ENCODE data around the gene ATR. TPM values are rescaled to one million over a fixed set of nuclear protein-coding genes. Genes with fewer than 3 reads are reported as not detected.

Gene ATR
- total RNA-seq, 4 donors from 2014 or later: 15.0 to 36.0 (median 15.9) TPM

DNA sequence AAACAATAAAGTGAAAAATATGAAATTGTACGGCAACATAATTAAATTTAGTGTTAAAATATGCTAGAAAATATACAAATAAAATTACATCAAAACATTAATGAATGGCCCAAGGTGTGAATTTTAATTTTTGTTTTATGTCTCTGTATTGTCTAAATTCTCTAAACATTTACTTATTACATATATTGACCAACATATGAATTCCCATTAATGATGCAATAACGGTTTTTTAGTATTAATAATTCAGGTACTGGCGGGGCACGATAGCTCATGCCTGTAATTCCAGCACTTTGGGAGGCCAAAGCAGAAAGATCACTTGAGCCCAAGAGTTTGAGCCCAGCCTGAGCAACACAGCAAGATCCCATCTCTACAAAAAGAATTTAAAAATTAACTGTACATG is 110.1 kb downstream of the ATR start:
- 96% methylated on average over 4 of the region's 4 CpGs for WGBS
- H3K9me3 ChIP-seq: peaks cover 4% of the 10 kb centered on the region

GRCh38 chr3:142467768-142468167 is 110.8 kb downstream of the ATR start:
- H3K27ac ChIP-seq: no peak overlapping the region
- no peak for DNase-seq (ENCODE audit: low spot score in 2 of 2)
- no peaks in the 10 kb centered on the region for H3K27me3 ChIP-seq
- TF ChIP-seq, protein P1, sequence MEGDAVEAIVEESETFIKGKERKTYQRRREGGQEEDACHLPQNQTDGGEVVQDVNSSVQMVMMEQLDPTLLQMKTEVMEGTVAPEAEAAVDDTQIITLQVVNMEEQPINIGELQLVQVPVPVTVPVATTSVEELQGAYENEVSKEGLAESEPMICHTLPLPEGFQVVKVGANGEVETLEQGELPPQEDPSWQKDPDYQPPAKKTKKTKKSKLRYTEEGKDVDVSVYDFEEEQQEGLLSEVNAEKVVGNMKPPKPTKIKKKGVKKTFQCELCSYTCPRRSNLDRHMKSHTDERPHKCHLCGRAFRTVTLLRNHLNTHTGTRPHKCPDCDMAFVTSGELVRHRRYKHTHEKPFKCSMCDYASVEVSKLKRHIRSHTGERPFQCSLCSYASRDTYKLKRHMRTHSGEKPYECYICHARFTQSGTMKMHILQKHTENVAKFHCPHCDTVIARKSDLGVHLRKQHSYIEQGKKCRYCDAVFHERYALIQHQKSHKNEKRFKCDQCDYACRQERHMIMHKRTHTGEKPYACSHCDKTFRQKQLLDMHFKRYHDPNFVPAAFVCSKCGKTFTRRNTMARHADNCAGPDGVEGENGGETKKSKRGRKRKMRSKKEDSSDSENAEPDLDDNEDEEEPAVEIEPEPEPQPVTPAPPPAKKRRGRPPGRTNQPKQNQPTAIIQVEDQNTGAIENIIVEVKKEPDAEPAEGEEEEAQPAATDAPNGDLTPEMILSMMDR (IDR thresholded peaks at IDR 0.05): no peak
- no peak for TF ChIP-seq POLR2AphosphoS5 (IDR thresholded peaks at IDR 0.05)
- TF ChIP-seq EP300 (IDR thresholded peaks at IDR 0.05): no peak
- TF ChIP-seq POLR2A (IDR thresholded peaks at IDR 0.05): no peak
- no peak overlapping the region for H3K4me3 ChIP-seq
- peaks cover 13% of the 10 kb centered on the region for H3K36me3 ChIP-seq
- H3K4me1 ChIP-seq: no peaks in the 10 kb centered on the region
- no peaks in the 10 kb centered on the region for H3K9me3 ChIP-seq
- 91% methylated on average over 3 of the region's 3 CpGs for WGBS

More for the DNA sequence above, 110.1 kb downstream of the ATR start:
- Histone ChIP-seq H3K27me3 (no peaks in the 10 kb centered on the region), H3K4me1 (no peaks in the 10 kb centered on the region), H3K27ac (no peak overlapping the region), H3K4me3 (no peak overlapping the region), H3K36me3 (peaks cover 17% of the 10 kb centered on the region)
- no peak for DNase-seq (ENCODE audit: low spot score in 2 of 2)
- TF ChIP-seq EP300 (IDR thresholded peaks at IDR 0.05) (no peak), POLR2AphosphoS5 (IDR thresholded peaks at IDR 0.05) (no peak), POLR2A (IDR thresholded peaks at IDR 0.05) (no peak)
- TF ChIP-seq, protein P1 (IDR thresholded peaks at IDR 0.05): no peak

- Histone ChIP-seq H3K27me3 (no peaks in the 10 kb centered on the region), H3K4me1 (no peaks in the 10 kb centered on the region), H3K36me3 (peaks cover 37% of the 10 kb centered on the region), H3K27ac (no peak overlapping the region), H3K9me3 (no peaks in the 10 kb centered on the region), H3K4me3 (no peak overlapping the region)
- DNase-seq (ENCODE audit: low spot score in 2 of 2): no peak
- TF ChIP-seq EP300 (IDR thresholded peaks at IDR 0.05) (no peak), POLR2AphosphoS5 (IDR thresholded peaks at IDR 0.05) (no peak), POLR2A (IDR thresholded peaks at IDR 0.05) (no peak)
- TF ChIP-seq, protein P1 (IDR thresholded peaks at IDR 0.05): no peak
- WGBS: 90% methylated on average over 3 of the region's 3 CpGs
Observed at GRCh38 chr3:142460689-142461088, 117.8 kb downstream of the ATR start.

DNA sequence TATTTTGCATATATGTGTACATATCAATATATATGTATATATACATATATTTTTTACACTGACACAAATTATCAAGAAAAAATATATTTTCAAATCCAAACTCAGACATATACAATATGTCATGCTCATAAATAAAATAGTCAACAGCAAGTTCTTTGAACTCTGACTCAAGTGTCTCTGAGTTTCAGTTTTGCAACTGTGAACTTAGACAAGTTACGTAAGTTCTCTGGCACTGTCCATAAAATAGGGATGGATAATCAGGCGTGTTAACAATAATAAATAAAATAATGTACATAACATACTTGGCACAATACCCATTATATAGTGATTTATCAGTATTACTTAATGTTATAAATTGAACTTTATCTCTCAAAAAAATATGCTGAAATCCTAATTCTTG is 118.6 kb downstream of the ATR start:
- Histone ChIP-seq H3K36me3 (peaks cover 34% of the 10 kb centered on the region), H3K27me3 (no peaks in the 10 kb centered on the region), H3K27ac (no peak overlapping the region), H3K4me1 (no peaks in the 10 kb centered on the region), H3K4me3 (no peak overlapping the region), H3K9me3 (no peaks in the 10 kb centered on the region)
- 69% methylated on average over 2 of the region's 2 CpGs for WGBS
- TF ChIP-seq, protein P1 (IDR thresholded peaks at IDR 0.05): no peak
- TF ChIP-seq EP300 (IDR thresholded peaks at IDR 0.05) (no peak), POLR2A (IDR thresholded peaks at IDR 0.05) (no peak), POLR2AphosphoS5 (IDR thresholded peaks at IDR 0.05) (no peak)
- no peak for DNase-seq (ENCODE audit: low spot score in 2 of 2)

- TF ChIP-seq, protein P1 (IDR thresholded peaks at IDR 0.05): no peak
- no peak for TF ChIP-seq POLR2AphosphoS5 (IDR thresholded peaks at IDR 0.05)
- TF ChIP-seq POLR2A (IDR thresholded peaks at IDR 0.05): no peak
- TF ChIP-seq EP300 (IDR thresholded peaks at IDR 0.05): no peak
- 88% methylated on average over 3 of the region's 3 CpGs for WGBS
- Histone ChIP-seq H3K4me1 (no peaks in the 10 kb centered on the region), H3K4me3 (no peak overlapping the region), H3K27ac (no peak overlapping the region), H3K27me3 (no peaks in the 10 kb centered on the region), H3K9me3 (no peaks in the 10 kb centered on the region), H3K36me3 (peaks cover 31% of the 10 kb centered on the region)
- DNase-seq (ENCODE audit: low spot score in 2 of 2): no peak
Observed at GRCh38 chr3:142459096-142459495, 119.4 kb downstream of the ATR start.
